Ishikawa (cell line): ENCODE measurements around the gene PIH1D1.

ENCODE experiments used
- CEBPB ChIP-seq: IDR thresholded peaks from 2 replicates; pipeline ENCODE4 v1.6.1; 2012
- CREB1 ChIP-seq: IDR thresholded peaks from 2 replicates; pipeline ENCODE4 v1.6.1; 2012; ENCODE audit warnings: low read depth
- EGR1 ChIP-seq: IDR thresholded peaks from 2 replicates; pipeline ENCODE4 v1.6.1; 2012
- EP300 ChIP-seq: IDR thresholded peaks from 2 replicates; pipeline ENCODE4 v1.6.1; 2012; ENCODE audit warnings: borderline replicate concordance
- NFIC ChIP-seq: IDR thresholded peaks from 2 replicates; pipeline ENCODE4 v1.6.1; 2012
- RAD21 ChIP-seq: IDR thresholded peaks from 2 replicates; pipeline ENCODE4 v1.6.1; 2012; ENCODE audit warnings: low read depth
- TAF1 ChIP-seq: IDR thresholded peaks from 2 replicates; pipeline ENCODE4 v1.6.1; 2012; ENCODE audit warnings: low read depth, mild to moderate bottlenecking
- TCF12 ChIP-seq: IDR thresholded peaks from 2 replicates; pipeline ENCODE4 v1.6.1; 2012; ENCODE audit warnings: low read depth
- YY1 ChIP-seq: IDR thresholded peaks from 2 replicates; pipeline ENCODE4 v1.6.1; 2012; ENCODE audit warnings: low read depth
- ZBTB7A ChIP-seq: IDR thresholded peaks from 2 replicates; pipeline ENCODE4 v1.6.1; 2012; ENCODE audit warnings: low read depth
- TF ChIP-seq, protein P1 (sequence below): IDR thresholded peaks from 2 replicates; pipeline ENCODE4 v1.6.1; 2012
- TF ChIP-seq, protein P2 (sequence below): IDR thresholded peaks from 2 replicates; pipeline ENCODE4 v1.6.1; 2012; ENCODE audit warnings: low read depth, mild to moderate bottlenecking
- TF ChIP-seq, protein P3 (sequence below): IDR thresholded peaks from 2 replicates; pipeline ENCODE4 v1.6.1; 2012

DNA sequence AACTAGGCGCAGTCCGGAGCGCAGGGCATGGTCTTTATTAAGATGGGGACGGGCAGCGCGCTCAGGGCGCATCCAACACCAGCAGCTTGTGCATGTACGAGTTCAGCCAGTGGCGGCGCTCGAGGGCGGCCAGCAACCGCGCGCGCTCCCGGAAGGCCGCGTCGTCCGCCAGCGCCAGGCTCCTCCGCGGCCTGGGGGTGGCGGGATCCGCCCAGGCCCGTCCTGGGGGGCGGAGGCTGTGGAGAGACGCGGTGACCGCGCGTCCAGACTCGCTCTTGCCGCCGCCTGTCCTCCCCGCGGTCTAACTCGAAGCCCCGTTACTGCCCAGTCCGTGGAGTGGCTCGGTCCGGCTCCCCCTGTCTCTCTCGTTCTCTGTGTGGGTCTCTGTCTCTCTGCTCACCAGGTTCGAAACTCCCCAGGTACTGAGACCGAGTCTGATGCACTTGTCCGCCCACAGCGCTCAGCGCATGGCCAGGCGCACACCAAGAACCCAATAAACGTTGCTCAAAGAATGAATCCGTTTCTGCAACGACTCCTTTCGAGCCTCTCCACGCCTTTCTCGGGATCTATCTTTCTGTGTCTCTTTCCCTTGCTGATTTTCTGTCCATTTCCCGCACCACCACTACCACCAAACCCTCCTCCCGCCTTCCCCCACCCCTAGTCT is 29.1 kb downstream of the PIH1D1 start:
- TF ChIP-seq TCF12 (no peak), EP300 (no peak), YY1 (no peak), EGR1 (no peak), TAF1 (no peak), RAD21 (no peak), ZBTB7A (no peak), NFIC (no peak), CREB1 (no peak), CEBPB (no peak)
- TF ChIP-seq, protein P1, sequence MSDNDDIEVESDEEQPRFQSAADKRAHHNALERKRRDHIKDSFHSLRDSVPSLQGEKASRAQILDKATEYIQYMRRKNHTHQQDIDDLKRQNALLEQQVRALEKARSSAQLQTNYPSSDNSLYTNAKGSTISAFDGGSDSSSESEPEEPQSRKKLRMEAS = peak; percentile 38; the same call in 1 of the 2 replicates
- TF ChIP-seq, protein P2, sequence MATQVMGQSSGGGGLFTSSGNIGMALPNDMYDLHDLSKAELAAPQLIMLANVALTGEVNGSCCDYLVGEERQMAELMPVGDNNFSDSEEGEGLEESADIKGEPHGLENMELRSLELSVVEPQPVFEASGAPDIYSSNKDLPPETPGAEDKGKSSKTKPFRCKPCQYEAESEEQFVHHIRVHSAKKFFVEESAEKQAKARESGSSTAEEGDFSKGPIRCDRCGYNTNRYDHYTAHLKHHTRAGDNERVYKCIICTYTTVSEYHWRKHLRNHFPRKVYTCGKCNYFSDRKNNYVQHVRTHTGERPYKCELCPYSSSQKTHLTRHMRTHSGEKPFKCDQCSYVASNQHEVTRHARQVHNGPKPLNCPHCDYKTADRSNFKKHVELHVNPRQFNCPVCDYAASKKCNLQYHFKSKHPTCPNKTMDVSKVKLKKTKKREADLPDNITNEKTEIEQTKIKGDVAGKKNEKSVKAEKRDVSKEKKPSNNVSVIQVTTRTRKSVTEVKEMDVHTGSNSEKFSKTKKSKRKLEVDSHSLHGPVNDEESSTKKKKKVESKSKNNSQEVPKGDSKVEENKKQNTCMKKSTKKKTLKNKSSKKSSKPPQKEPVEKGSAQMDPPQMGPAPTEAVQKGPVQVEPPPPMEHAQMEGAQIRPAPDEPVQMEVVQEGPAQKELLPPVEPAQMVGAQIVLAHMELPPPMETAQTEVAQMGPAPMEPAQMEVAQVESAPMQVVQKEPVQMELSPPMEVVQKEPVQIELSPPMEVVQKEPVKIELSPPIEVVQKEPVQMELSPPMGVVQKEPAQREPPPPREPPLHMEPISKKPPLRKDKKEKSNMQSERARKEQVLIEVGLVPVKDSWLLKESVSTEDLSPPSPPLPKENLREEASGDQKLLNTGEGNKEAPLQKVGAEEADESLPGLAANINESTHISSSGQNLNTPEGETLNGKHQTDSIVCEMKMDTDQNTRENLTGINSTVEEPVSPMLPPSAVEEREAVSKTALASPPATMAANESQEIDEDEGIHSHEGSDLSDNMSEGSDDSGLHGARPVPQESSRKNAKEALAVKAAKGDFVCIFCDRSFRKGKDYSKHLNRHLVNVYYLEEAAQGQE = no peak
- TF ChIP-seq, protein P3, sequence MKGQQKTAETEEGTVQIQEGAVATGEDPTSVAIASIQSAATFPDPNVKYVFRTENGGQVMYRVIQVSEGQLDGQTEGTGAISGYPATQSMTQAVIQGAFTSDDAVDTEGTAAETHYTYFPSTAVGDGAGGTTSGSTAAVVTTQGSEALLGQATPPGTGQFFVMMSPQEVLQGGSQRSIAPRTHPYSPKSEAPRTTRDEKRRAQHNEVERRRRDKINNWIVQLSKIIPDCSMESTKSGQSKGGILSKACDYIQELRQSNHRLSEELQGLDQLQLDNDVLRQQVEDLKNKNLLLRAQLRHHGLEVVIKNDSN = no peak
